IPS-18a (cell line): Measurements from ENCODE around the gene HOOK1.
"Not testable (repeated sequence)": the region's sequence is repeated elsewhere in the genome, so short reads cannot be mapped to it uniquely, and the experiment has no call there.

ENCODE experiments used
- H3K27ac ChIP-seq: one replicate; pipeline ENCODE4 v1.5.1; 2013; ENCODE audit warnings: low read length
- H3K27me3 ChIP-seq: one replicate; pipeline ENCODE4 v1.6.1; 2013; ENCODE audit warnings: mild to moderate bottlenecking, low read length; ENCODE audit not compliant: control insufficient read depth, insufficient read depth
- H3K36me3 ChIP-seq: one replicate; pipeline ENCODE4 v1.6.1; 2013; ENCODE audit warnings: low read depth, low read length; ENCODE audit not compliant: control insufficient read depth
- H3K4me1 ChIP-seq: one replicate; pipeline ENCODE4 v1.6.1; 2013; ENCODE audit warnings: low read depth, low read length; ENCODE audit not compliant: control insufficient read depth
- H3K4me3 ChIP-seq: one replicate; pipeline ENCODE4 v1.5.1; 2013; ENCODE audit warnings: low read length
- H3K9ac ChIP-seq: one replicate; pipeline ENCODE4 v1.6.1; 2013; ENCODE audit warnings: mild to moderate bottlenecking, low read length, moderate library complexity
- H3K9me3 ChIP-seq: one replicate; pipeline ENCODE4 v1.6.1; 2013; ENCODE audit warnings: low read depth, low read length; ENCODE audit not compliant: control insufficient read depth

Gene HOOK1

DNA sequence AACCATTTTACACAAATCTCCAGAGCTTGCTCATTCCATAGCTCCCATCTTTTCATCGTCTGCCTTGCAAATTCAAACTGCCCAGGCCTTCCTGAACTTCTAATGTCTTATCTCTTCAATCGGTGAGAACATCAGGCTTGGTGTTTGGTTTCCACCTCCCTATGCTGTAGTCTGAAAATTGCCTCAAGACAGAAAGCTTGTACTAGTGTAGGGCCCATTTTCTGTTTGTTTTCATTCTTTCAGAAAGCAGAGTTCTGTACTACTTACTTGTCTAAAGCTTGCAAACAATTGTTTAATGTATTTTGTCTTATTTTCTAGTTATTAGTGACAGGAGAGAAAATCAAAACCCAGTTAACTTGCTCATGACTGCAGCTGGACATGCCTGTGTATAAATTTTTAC lies 16.8 kb downstream of the HOOK1 start:
- H3K9me3 ChIP-seq: no peaks in the 10 kb centered on the region
- H3K27me3 ChIP-seq: no peaks in the 10 kb centered on the region
- peaks cover 5% of the 10 kb centered on the region for H3K36me3 ChIP-seq
- H3K4me1 ChIP-seq: no peaks in the 10 kb centered on the region
- no peak overlapping the region for H3K9ac ChIP-seq
- no peak overlapping the region for H3K4me3 ChIP-seq
- H3K27ac ChIP-seq: no peak overlapping the region

DNA sequence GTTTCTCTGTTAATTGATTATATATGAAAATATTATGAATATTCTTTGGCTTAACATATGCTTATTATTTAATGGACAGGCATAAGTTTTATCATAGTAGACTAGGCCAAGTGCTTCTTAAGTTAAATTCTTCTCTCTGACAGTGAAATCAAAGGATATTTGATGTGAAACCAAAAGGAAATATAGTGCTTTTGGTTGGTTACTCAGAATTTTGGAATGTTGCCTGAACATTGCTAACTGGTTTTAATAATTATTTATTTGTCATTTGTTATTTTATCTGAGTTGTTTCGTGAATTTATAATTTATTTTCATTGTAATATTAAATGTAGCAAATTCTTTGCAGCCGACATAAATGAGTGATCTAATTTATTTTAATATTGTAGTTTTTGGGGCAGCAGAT lies 18.3 kb downstream of the HOOK1 start:
- no peaks in the 10 kb centered on the region for H3K9me3 ChIP-seq
- H3K36me3 ChIP-seq: peaks cover 5% of the 10 kb centered on the region
- no peaks in the 10 kb centered on the region for H3K4me1 ChIP-seq
- H3K27me3 ChIP-seq: no peaks in the 10 kb centered on the region
- no peak overlapping the region for H3K9ac ChIP-seq
- no peak overlapping the region for H3K4me3 ChIP-seq
- no peak overlapping the region for H3K27ac ChIP-seq

DNA sequence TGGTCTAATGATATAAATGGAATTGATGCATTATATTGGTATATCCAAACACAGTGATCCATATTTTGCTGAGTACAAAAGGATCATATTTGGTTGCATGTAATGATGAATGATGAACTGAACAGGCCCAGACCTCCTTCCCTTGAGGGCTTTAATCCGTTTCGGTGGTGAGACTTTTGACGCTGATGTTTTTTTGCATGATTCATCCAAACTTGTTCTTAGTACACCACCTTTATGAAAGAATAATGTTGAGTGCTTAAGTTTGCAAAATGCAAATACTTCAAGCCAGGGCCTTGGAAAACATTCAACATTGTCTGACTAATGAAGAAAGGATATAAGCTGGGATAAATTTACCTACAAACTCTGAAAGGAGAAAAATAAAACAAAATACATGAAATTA lies 19.2 kb downstream of the HOOK1 start:
- Histone ChIP-seq H3K9me3 (no peaks in the 10 kb centered on the region), H3K36me3 (peaks cover 5% of the 10 kb centered on the region), H3K27me3 (no peaks in the 10 kb centered on the region), H3K4me3 (no peak overlapping the region), H3K4me1 (no peaks in the 10 kb centered on the region), H3K9ac (no peak overlapping the region), H3K27ac (no peak overlapping the region)

DNA sequence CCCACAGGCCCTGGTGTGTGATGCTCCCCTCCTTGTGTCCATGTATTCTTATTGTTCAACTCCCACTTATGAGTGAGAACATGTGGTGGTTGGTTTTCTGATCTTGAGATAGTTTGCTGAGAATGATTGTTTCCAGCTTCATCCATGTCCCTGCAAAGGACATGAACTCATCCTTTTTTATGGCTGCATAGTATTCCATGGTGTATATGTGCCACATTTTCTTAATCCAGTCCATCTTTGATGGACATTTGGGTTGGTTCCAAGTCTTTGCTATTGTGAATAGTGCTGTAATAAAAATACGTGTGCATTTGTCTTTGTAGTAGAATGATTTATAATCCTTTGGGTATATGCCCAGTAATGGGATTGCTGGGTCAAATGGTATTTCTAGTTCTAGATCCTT lies 23.1 kb downstream of the HOOK1 start:
- H3K27me3 ChIP-seq, H3K27ac ChIP-seq, H3K4me3 ChIP-seq, H3K4me1 ChIP-seq, H3K9ac ChIP-seq, H3K9me3 ChIP-seq: not testable (repeated sequence)
- peaks cover 26% of the 10 kb centered on the region for H3K36me3 ChIP-seq

DNA sequence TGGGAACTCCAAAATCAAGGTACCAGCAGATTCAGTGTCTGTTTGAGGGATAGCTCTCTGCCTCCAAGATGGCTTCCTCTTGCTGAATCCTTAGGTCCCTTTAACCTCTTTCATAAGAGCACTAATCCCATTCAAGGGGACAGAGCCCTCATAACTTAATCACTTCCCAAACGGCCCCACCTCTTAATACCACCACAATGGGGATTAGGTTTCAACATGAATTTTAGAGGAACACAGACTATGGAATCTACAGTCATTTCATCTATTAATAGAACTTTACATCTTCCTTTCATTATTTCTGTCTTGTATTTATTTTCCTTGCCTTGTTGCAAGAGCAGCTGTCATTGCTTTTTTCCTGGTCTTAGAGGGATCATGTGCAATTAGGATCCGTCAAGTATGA lies 30.3 kb downstream of the HOOK1 start:
- Histone ChIP-seq H3K9me3 (no peaks in the 10 kb centered on the region), H3K27me3 (no peaks in the 10 kb centered on the region), H3K4me1 (no peaks in the 10 kb centered on the region), H3K9ac (no peak overlapping the region), H3K36me3 (peaks cover 50% of the 10 kb centered on the region), H3K4me3 (no peak overlapping the region), H3K27ac (no peak overlapping the region)

DNA sequence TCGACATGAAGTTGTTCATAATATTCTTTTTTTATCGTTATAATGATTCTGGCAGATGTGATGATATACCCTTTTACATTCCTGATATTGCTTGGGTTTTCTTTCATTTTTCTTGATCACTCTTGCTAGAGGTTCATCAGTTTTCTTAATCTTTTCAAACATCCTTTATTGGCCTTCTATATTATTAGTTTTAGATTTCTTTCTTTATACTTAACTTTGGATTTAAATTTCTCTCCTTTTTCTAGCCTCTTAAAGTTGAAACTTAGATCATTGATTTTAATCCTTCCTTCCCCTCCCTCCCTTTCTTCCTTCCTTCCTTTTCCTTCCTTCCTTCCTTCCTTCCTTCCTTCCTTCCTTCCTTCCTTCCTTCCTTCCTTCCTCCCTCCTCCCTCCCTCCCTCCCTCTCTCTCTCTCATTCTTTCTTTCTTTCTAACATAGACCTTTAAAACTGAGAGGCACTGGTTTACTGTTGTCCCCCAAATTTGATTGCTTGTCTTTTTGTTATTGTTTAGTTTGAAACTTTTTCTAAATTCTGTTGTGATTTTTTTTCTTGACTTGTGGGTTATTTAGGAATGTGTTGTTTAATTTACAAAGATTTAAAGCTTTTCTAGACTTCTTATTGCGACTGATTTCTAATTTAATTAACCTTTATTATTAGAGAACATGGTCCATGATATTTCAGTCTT lies 31.6 kb downstream of the HOOK1 start:
- Histone ChIP-seq H3K4me1 (no peaks in the 10 kb centered on the region), H3K27me3 (no peaks in the 10 kb centered on the region), H3K27ac (no peak overlapping the region), H3K9me3 (no peaks in the 10 kb centered on the region), H3K9ac (no peak overlapping the region), H3K4me3 (no peak overlapping the region), H3K36me3 (peaks cover 42% of the 10 kb centered on the region)

DNA sequence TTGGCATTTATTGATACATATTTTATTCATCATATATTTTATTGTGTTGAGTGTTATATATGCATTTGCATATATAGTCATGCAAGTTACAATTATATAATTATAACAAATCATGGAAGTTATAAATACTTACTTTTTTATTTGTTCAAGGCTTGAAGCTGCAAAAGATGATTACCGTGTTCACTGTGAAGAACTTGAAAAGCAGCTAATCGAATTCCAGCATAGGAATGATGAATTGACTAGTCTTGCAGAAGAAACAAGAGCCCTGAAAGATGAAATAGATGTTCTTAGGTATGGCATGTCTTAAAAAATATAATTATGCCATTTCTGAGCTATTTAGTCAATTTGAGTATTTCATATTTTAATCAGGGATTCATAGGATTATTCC lies 32.1 kb downstream of the HOOK1 start:
- Histone ChIP-seq H3K36me3 (peaks cover 37% of the 10 kb centered on the region), H3K9me3 (no peaks in the 10 kb centered on the region), H3K4me3 (no peak overlapping the region), H3K9ac (no peak overlapping the region), H3K4me1 (no peaks in the 10 kb centered on the region), H3K27me3 (no peaks in the 10 kb centered on the region), H3K27ac (no peak overlapping the region)

DNA sequence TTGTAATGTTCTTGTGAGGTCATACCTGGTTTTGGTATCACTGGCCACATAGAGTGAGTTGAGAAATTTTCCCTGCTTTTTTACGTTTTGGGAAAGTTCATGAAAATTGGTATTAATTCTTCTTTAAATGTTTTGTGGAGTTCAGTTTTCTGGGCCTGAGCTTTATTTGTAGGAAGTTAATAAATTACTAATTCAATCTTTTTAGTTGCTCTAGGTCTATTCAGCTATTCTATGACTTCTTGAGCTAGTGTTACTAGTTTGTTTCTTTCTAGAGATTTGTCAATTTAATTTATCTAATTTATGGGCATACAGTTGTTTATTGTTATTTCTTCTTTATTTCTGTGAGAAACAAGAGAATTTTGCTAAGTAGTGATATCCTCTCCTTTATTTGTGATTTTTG lies 37.4 kb downstream of the HOOK1 start:
- Histone ChIP-seq H3K4me3 (no peak overlapping the region), H3K27ac (no peak overlapping the region), H3K9me3 (no peaks in the 10 kb centered on the region), H3K27me3 (no peaks in the 10 kb centered on the region), H3K9ac (no peak overlapping the region), H3K4me1 (no peaks in the 10 kb centered on the region), H3K36me3 (peaks cover 16% of the 10 kb centered on the region)

DNA sequence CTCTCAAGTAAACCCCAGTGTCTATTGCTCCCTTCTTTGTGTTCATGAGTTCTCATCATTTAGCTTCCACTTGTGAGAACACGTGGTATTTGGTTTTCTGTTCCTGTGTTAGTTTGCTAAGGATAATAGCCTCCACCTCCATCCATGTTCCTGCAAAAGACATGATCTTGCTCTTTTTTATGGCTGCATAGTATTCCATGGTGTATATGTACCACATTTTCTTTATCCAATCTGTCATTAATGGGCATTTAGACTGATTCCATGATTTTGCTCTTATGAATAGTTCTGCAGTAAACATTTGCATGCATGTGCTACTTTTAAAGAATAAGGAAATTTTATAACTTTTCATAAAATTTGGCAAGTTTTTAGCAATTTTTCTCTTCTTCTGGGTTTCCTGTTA lies 40.5 kb downstream of the HOOK1 start:
- H3K9me3 ChIP-seq, H3K4me3 ChIP-seq, H3K27ac ChIP-seq, H3K4me1 ChIP-seq, H3K9ac ChIP-seq, H3K27me3 ChIP-seq, H3K36me3 ChIP-seq: not testable (repeated sequence)

DNA sequence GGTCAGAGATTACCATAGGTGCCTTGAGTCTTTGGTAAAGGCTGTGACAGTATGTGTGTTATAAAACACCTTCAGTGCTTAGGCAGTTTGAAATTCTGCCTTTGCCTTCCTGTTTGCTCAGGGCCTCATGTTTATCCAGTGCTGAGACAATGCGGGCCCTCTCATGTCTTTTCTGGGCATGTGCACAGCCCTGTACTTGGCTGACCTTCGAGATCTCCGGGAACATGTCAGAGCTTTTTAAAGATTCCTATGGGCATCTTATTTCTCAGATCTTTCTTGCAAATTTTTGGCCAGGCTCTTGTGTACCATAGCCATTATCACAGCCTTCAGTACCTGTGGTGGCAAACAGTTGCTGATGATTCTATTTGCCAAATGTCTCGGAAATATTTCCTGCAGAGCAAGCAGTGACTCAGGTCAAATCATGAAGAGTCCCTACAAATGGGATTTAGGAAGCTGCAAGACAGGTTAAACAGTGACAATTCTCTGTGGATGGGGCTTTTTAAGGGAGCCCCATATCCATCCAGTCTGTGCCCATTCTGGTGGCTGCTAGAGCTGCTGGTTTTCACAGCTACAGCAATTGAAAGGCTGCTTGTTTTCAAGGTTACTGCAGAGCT lies 42.1 kb downstream of the HOOK1 start:
- H3K9me3 ChIP-seq: no peaks in the 10 kb centered on the region
- no peaks in the 10 kb centered on the region for H3K27me3 ChIP-seq
- no peaks in the 10 kb centered on the region for H3K36me3 ChIP-seq
- no peaks in the 10 kb centered on the region for H3K4me1 ChIP-seq
- H3K27ac ChIP-seq: no peak overlapping the region
- H3K4me3 ChIP-seq: no peak overlapping the region
- H3K9ac ChIP-seq: no peak overlapping the region

DNA sequence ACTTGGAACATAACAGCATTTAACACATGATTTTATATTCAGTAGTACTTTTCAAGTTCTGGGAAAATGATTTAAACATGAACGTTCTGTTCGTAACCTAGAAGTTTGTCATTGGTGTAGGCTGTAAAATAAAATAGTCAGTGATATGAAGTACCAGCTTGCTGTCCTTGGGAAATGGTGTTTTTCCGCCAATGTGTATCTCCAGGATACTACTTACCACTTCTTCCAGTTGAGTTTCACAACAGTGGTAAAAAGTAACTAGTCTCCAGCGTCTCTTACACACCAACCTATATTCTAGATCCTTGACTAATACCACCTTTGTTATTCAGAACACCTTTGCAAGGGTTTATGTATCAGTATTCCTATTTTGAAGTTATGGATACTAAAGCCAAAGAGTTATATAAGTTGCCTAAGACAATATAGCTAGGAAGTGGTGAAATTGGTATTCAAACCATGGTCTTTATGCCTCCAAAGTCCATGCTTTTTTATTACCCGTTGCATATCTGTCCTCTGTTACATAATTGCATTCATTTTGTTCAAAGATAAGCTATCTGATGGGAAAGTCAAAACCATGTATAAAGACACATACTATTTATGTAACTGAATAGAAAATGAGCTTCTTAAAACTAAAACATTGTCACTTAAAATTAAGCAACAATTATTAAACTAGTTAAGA lies 43.1 kb downstream of the HOOK1 start:
- Histone ChIP-seq H3K9ac (no peak overlapping the region), H3K36me3 (peaks cover 1% of the 10 kb centered on the region), H3K27ac (no peak overlapping the region), H3K27me3 (no peaks in the 10 kb centered on the region), H3K9me3 (no peaks in the 10 kb centered on the region), H3K4me1 (no peaks in the 10 kb centered on the region), H3K4me3 (no peak overlapping the region)

DNA sequence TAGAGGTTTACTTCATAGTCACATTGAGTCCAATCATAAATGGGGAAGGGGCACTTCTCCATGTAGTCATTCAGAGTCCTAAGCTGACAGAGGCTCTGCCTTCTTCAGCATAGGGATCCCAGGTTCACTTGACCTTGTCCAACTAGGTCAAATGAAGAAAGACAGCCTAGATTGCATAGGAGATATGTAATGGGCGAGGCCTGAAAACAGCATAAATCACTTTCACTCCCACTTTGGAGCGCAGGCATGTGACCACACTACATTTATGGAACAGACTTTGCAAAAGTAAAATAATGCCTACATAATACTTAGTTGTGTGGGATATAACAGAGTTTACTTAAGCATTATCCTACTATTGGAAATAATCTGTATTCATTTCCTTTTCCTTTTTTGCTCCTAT lies 51.7 kb downstream of the HOOK1 start:
- Histone ChIP-seq H3K9me3 (no peaks in the 10 kb centered on the region), H3K36me3 (peaks cover 40% of the 10 kb centered on the region), H3K4me1 (no peaks in the 10 kb centered on the region), H3K4me3 (no peak overlapping the region), H3K27me3 (no peaks in the 10 kb centered on the region), H3K9ac (no peak overlapping the region), H3K27ac (no peak overlapping the region)
